ENCODE measurements around the gene C11orf87.

The C11orf87 gene

GRCh38 chr11:109421981-109422869 is at the start of gene C11orf87:
TSS of gene C11orf87 (plus strand) at chr11:109422190. CDS start at chr11:109423634, 1,444 bp downstream.
- no peak within 1 kb of the TSS for H3K4me3 Mint-ChIP-seq
- ATAC-seq (replicated peaks) (no peak), DNase-seq (no peak)
- peaks cover 42 to 48% of the 10 kb centered on the region in 2 donors for H3K27me3 Mint-ChIP-seq
- no peaks in the 10 kb centered on the region for H3K36me3 Mint-ChIP-seq
- peaks cover 0 to 4% of the 10 kb centered on the region in 2 donors for H3K4me1 Mint-ChIP-seq
- peak within 1 kb of the TSS; percentile 70 for H3K27ac Mint-ChIP-seq
- H3K9me3 Mint-ChIP-seq, result peaks cover 0 to 2% of the 10 kb centered on the region in 2 donors

- Mint-ChIP-seq H3K4me1 (no peaks in the 10 kb centered on the region), H3K4me3 (no peak overlapping the region), H3K27me3 (no peaks in the 10 kb centered on the region), H3K36me3 (no peaks in the 10 kb centered on the region), H3K9me3 (peaks cover 0 to 8% of the 10 kb centered on the region in 2 donors), H3K27ac (no peak overlapping the region)
- DNase-seq (no peak), ATAC-seq (replicated peaks) (no peak)
Observed at GRCh38 chr11:109374032-109374431, 48.0 kb upstream of the C11orf87 start.

DNA sequence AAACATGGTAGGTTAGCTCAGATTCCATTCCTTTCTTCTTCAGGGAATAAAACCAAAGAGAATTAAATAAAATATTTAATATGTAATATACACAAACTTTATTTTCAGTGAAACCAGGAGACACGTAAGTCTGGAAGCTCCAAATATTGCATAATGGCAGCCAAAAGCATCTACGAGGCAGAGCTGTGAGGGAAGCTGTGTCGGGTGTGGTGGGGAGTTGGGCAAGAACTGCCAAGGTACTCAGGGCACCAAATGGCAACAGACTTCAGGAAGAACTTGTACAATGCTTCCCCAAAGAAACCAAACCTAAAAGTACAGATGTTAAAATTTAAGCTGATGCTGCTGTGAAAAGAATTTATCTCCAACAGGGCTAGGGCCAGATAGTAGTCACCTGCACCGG is 47.5 kb upstream of the C11orf87 start:
- H3K4me1 Mint-ChIP-seq, result no peaks in the 10 kb centered on the region
- H3K4me3 Mint-ChIP-seq, result no peak overlapping the region
- peaks cover 0 to 6% of the 10 kb centered on the region in 2 donors for H3K9me3 Mint-ChIP-seq
- no peaks in the 10 kb centered on the region for H3K36me3 Mint-ChIP-seq
- no peak overlapping the region for H3K27ac Mint-ChIP-seq
- H3K27me3 Mint-ChIP-seq, result no peaks in the 10 kb centered on the region
- ATAC-seq (replicated peaks) (no peak), DNase-seq (no peak)

GRCh38 chr11:109377039-109377742 is 44.8 kb upstream of the C11orf87 start:
- Mint-ChIP-seq H3K36me3 (no peaks in the 10 kb centered on the region), H3K4me1 (no peaks in the 10 kb centered on the region), H3K27ac (no peak overlapping the region), H3K9me3 (peaks cover 4 to 5% of the 10 kb centered on the region in 2 donors), H3K4me3 (no peak overlapping the region), H3K27me3 (no peaks in the 10 kb centered on the region)
- DNase-seq, result no peak
- no peak for ATAC-seq (replicated peaks)

- H3K4me1 Mint-ChIP-seq, result no peaks in the 10 kb centered on the region
- no peaks in the 10 kb centered on the region for H3K36me3 Mint-ChIP-seq
- DNase-seq, result no peak
- no peaks in the 10 kb centered on the region for H3K27me3 Mint-ChIP-seq
- H3K4me3 Mint-ChIP-seq, result no peak overlapping the region
- no peak for ATAC-seq (replicated peaks)
- H3K27ac Mint-ChIP-seq, result no peak overlapping the region
- H3K9me3 Mint-ChIP-seq, result peaks cover 4 to 5% of the 10 kb centered on the region in 2 donors
Observed at GRCh38 chr11:109378034-109378433, 44.0 kb upstream of the C11orf87 start.

DNA sequence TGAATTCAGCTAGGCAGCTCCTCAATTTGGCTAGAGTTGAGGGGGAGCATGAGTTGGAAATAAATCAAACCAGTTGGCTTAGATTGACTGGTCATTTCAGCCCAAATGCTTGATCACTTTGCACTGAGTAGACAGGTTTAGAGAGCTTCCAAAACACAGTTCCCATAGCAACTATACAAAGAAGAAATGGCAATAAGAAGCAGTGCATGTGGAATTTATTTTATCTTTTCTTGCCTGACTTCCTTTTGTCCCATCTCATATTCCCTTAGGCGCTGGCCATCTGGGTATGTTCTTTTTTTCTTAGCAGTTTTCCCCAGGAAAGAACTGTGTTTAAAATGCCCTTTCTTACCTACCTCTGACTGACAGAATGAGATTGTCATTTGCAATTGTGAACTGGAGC is 38.7 kb upstream of the C11orf87 start:
- H3K4me1 Mint-ChIP-seq, result no peaks in the 10 kb centered on the region

DNA sequence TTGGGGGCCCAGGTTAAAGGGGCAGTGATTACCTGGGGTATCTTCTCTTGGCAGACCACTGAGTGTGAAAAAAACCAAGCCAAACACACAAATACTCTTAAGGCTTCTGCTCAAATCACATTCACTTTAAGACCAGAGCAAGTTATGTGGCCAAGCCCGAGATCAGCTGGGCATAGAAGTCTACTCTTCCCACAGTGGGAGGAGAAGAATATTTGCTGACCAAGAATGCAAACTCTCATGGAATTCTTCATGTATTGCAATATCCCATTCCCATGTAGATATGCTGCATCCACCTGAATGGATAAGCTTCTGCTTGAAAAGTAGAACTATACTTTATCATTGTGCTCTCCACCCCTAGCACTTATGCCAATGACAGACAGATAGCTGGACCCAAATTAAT is 37.1 kb upstream of the C11orf87 start:
- Mint-ChIP-seq H3K27ac (no peak overlapping the region), H3K9me3 (peaks cover 3 to 4% of the 10 kb centered on the region in 2 donors)

More for the DNA sequence above, 38.7 kb upstream of the C11orf87 start:
- Mint-ChIP-seq H3K27ac (no peak overlapping the region), H3K27me3 (no peaks in the 10 kb centered on the region), H3K9me3 (peaks cover 3 to 4% of the 10 kb centered on the region in 2 donors), H3K4me3 (no peak overlapping the region), H3K36me3 (no peaks in the 10 kb centered on the region)
- ATAC-seq (replicated peaks), result no peak
- DNase-seq, result no peak

DNA sequence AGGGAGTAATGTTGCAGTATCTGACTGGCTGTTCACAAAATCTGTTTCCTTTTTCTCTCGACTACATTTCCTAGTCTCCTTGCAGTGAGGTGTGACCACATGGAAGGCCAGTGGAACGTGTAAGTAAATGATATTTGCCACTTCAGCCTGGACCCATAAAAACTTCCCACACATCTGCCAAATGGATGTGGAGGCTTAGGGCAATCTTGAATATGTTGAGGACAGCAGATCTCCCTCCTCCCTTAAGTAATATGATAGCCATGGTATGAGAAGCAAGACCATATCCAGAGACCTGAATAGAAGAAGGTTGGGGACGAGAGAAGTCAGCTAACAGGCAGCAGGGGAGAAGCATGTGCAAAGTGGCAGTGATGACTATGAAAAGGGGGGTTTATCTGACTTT is 33.0 kb upstream of the C11orf87 start:
- H3K4me1 Mint-ChIP-seq, result no peaks in the 10 kb centered on the region
- no peak for ATAC-seq (replicated peaks)
- H3K9me3 Mint-ChIP-seq, result peaks cover 0 to 2% of the 10 kb centered on the region in 2 donors
- H3K27me3 Mint-ChIP-seq, result no peaks in the 10 kb centered on the region
- no peaks in the 10 kb centered on the region for H3K36me3 Mint-ChIP-seq
- H3K27ac Mint-ChIP-seq, result no peak overlapping the region
- no peak overlapping the region for H3K4me3 Mint-ChIP-seq
- DNase-seq, result no peak

More for the DNA sequence above, 37.1 kb upstream of the C11orf87 start:
- Mint-ChIP-seq H3K27me3 (no peaks in the 10 kb centered on the region), H3K4me3 (no peak overlapping the region), H3K36me3 (no peaks in the 10 kb centered on the region), H3K4me1 (no peaks in the 10 kb centered on the region)
- DNase-seq (no peak), ATAC-seq (replicated peaks) (no peak)

DNA sequence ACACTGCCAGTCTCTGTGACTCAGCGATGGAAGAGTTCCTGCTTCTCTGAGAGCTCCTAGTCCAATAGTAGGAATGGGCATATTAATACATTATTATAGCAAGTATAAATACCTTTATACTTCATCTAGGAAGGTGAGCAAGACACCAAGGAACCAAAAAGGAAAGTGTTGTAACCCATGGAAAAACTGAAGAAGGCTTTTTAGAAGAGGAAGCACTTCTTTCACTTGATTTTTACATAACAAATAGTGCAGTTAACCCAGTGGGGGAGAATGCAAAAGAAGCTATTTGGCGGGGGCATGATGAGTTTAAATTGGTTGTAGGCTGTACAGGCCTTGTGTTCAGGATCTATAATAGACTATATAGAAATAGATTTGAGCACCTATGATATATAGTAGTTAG is 31.2 kb upstream of the C11orf87 start:
- H3K4me1 Mint-ChIP-seq, result no peaks in the 10 kb centered on the region
- no peak overlapping the region for H3K27ac Mint-ChIP-seq
- no peak overlapping the region for H3K4me3 Mint-ChIP-seq
- H3K9me3 Mint-ChIP-seq, result peaks cover 0 to 2% of the 10 kb centered on the region in 2 donors
- no peak for DNase-seq
- H3K36me3 Mint-ChIP-seq, result no peaks in the 10 kb centered on the region
- ATAC-seq (replicated peaks), result no peak
- H3K27me3 Mint-ChIP-seq, result no peaks in the 10 kb centered on the region

GRCh38 chr11:109401545-109401944 is 20.4 kb upstream of the C11orf87 start:
- H3K4me1 Mint-ChIP-seq, result no peaks in the 10 kb centered on the region
- no peak overlapping the region for H3K27ac Mint-ChIP-seq
- H3K36me3 Mint-ChIP-seq, result no peaks in the 10 kb centered on the region
- peaks cover 0 to 4% of the 10 kb centered on the region in 2 donors for H3K9me3 Mint-ChIP-seq
- no peak overlapping the region for H3K4me3 Mint-ChIP-seq
- ATAC-seq (replicated peaks) (no peak), DNase-seq (no peak)
- no peaks in the 10 kb centered on the region for H3K27me3 Mint-ChIP-seq

DNA sequence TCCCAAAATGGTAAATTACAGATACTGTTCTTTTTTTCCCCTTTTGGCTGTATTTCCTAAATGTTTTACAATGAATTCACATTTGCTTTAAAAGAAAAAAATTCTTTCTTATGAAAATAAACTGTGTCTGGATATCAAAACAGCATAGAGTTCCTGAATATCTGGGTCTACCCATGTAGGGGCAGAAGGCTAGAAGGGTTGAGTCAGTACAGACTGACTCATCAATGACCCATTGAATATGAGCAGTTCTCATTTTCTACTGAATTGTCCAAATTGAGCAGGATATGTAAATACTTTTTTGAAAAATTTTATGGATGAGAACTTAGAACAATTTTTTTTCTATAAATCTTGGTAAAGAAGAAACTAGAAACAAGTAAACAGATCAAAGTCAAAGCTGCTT is 16.3 kb upstream of the C11orf87 start:
- H3K4me3 Mint-ChIP-seq, result no peak overlapping the region
- H3K27ac Mint-ChIP-seq, result no peak overlapping the region
- no peaks in the 10 kb centered on the region for H3K27me3 Mint-ChIP-seq
- H3K4me1 Mint-ChIP-seq, result no peaks in the 10 kb centered on the region
- no peaks in the 10 kb centered on the region for H3K36me3 Mint-ChIP-seq
- ATAC-seq (replicated peaks) (no peak), DNase-seq (no peak)
- H3K9me3 Mint-ChIP-seq, result no peaks in the 10 kb centered on the region

DNA sequence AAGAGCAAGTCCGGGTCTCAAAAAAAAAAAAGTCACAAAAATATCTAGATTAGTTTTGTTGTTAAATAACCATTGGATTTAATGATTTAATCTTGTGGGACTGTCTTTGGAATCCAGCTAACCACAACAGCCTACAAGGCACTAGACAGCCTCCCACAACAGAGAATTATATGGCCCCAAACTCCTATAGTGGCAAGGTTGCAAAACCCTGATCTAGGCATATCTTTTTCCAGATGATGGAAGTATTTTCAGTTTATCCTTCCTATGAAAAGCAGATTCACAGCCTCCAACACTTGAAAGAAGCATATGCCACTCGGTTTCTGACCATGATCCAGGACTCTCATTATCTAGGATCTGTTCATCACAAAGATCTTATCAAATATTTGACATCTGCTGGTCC is 5.4 kb upstream of the C11orf87 start:
- ATAC-seq (replicated peaks) (no peak), DNase-seq (no peak)
- Mint-ChIP-seq H3K27ac (no peak overlapping the region), H3K36me3 (no peaks in the 10 kb centered on the region), H3K4me3 (no peak overlapping the region), H3K4me1 (no peaks in the 10 kb centered on the region), H3K9me3 (peaks cover 0 to under 1% of the 10 kb centered on the region in 2 donors), H3K27me3 (peaks cover 11% of the 10 kb centered on the region in 2 donors)

DNA sequence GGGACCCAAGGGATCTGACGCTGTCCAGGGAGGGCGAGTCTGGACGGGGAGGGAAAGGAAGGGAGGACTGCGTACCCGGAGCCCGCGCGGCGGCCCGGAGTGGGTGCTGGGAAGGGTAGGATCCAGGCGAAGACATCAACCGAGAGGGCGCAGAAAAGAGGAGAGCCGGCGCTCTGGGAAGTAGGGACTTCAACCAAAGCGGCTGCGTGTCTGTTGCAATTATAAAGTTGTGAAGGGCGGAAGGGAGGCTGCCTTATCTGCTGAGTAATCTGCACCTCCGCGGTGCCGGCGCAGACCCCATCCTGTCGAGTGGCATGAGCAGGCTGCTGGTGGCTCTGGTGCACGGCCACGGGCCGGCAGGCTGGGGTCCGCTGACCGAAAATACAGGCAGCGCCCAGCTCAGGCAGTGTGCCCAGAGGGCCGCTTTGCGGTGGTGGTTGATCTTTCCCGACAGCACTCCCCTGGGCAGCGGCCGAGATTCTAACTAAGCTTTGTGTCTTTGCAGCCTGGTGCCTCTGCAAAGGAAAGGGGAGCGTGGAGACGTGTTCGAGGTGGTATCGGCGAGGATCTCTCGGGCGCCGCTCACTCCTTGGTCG is 978 bp downstream of the C11orf87 start:
- peaks cover 0 to 2% of the 10 kb centered on the region in 2 donors for H3K9me3 Mint-ChIP-seq
- H3K4me3 Mint-ChIP-seq, result no peak overlapping the region
- peaks cover 0 to 4% of the 10 kb centered on the region in 2 donors for H3K4me1 Mint-ChIP-seq
- DNase-seq (no peak), ATAC-seq (replicated peaks) (no peak)
- no peak overlapping the region for H3K27ac Mint-ChIP-seq
- H3K27me3 Mint-ChIP-seq, result peaks cover 42 to 48% of the 10 kb centered on the region in 2 donors
- no peaks in the 10 kb centered on the region for H3K36me3 Mint-ChIP-seq

DNA sequence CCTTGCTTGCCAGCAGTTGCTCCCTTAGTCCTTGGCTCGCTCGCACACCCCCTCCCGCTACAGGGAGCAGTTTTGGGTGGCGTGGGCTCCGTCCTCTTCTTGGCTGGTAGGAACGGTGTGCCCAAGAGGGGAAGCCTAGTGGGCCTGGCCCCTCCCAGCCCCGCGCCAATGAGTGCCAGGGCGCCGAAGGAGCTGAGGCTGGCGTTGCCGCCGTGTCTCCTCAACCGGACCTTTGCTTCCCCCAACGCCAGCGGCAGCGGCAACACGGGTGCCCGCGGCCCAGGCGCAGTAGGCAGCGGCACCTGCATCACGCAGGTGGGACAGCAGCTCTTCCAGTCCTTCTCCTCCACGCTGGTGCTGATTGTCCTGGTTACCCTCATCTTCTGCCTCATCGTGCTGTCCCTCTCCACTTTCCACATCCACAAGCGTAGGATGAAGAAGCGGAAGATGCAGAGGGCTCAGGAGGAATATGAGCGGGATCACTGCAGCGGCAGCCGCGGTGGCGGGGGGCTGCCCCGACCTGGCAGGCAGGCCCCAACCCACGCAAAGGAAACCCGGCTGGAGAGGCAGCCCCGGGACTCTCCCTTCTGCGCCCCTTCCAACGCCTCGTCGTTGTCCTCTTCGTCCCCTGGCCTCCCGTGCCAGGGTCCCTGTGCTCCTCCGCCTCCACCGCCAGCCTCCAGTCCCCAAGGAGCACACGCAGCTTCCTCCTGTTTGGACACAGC is 1.6 kb downstream of the C11orf87 start:
- Mint-ChIP-seq H3K9me3 (peaks cover 0 to 2% of the 10 kb centered on the region in 2 donors), H3K27me3 (peaks cover 42 to 48% of the 10 kb centered on the region in 2 donors), H3K4me3 (no peak overlapping the region), H3K4me1 (peaks cover 0 to 4% of the 10 kb centered on the region in 2 donors), H3K36me3 (no peaks in the 10 kb centered on the region), H3K27ac (no peak overlapping the region)
- DNase-seq, result no peak
- no peak for ATAC-seq (replicated peaks)

All from stimulated activated naive B cell treated with anti-CD40 and anti-IgM and Interleukin-4, amounts not matched to agents 10 μg/mL and 1 μg/mL and 100 μg/mL, for 72 hours (primary cell).